ENCODE measurements around the gene LYRM1. TPM values are rescaled to one million over a fixed set of nuclear protein-coding genes. Genes with fewer than 3 reads are reported as not detected.

LYRM1 gene
- total RNA-seq, 1 experiment from 2014 or later: 67.3 TPM

GRCh38 chr16:20866801-20867200 is 33.8 kb upstream of the LYRM1 start:
- peak overlapping the region; percentile 99 for H3K27ac Mint-ChIP-seq (ENCODE audit: low read depth, unreplicated experiment)
- intact Hi-C loops (cut with micrococcal nuclease): no loop called here
- ChIA-PET CTCF (interaction anchor here (1.0 to 3.9 kb wide), 9 partner anchors 8 to 60 kb away, joined by 3 to 31 read pairs (median 5); partner anchors contain the start of genes DCUN1D3, ERI2, LYRM1 and REXO5), POLR2A (interaction anchor here (0.6 to 13.3 kb wide), 13 partner anchors 8 to 434 kb away, joined by 3 to 343 read pairs (median 12); partner anchors contain the start of genes DCUN1D3, LYRM1 and THUMPD1)
- BruUV-seq (replicated peaks): no TSS peak
- no peak for TF ChIP-seq CTCF (IDR thresholded peaks at IDR 0.05; ENCODE audit: unreplicated experiment)
- DNase-seq (ENCODE audit: unreplicated experiment): no peak
- peaks cover 63% of the 10 kb centered on the region for H3K4me1 Mint-ChIP-seq (ENCODE audit: insufficient read depth, unreplicated experiment)
- no peaks in the 10 kb centered on the region for H3K27me3 Mint-ChIP-seq (ENCODE audit: insufficient read depth, unreplicated experiment)
- peak overlapping the region; percentile 64 for H3K4me3 Mint-ChIP-seq (ENCODE audit: unreplicated experiment)
- peaks cover 32% of the 10 kb centered on the region for H3K36me3 Mint-ChIP-seq (ENCODE audit: insufficient read depth, unreplicated experiment)
- H3K9me3 Mint-ChIP-seq (ENCODE audit: unreplicated experiment): no peaks in the 10 kb centered on the region

- CTCF ChIA-PET: interaction anchor here (1.0 to 3.9 kb wide), 6 partner anchors 7 to 433 kb away, joined by 4 to 31 read pairs (median 8); partner anchors contain the start of genes DCUN1D3 and LYRM1
- BruUV-seq (replicated peaks): no TSS peak
- peak overlapping the region; percentile 64 for H3K4me3 Mint-ChIP-seq (ENCODE audit: unreplicated experiment)
- H3K27me3 Mint-ChIP-seq (ENCODE audit: insufficient read depth, unreplicated experiment): no peaks in the 10 kb centered on the region
- H3K9me3 Mint-ChIP-seq (ENCODE audit: unreplicated experiment): no peaks in the 10 kb centered on the region
- peak; percentile 49 for DNase-seq (ENCODE audit: unreplicated experiment)
- H3K36me3 Mint-ChIP-seq (ENCODE audit: insufficient read depth, unreplicated experiment): peaks cover 30% of the 10 kb centered on the region
- no peak for TF ChIP-seq CTCF (IDR thresholded peaks at IDR 0.05; ENCODE audit: unreplicated experiment)
- intact Hi-C loops (cut with micrococcal nuclease): no loop called here
- peak overlapping the region; percentile 99 for H3K27ac Mint-ChIP-seq (ENCODE audit: low read depth, unreplicated experiment)
- H3K4me1 Mint-ChIP-seq (ENCODE audit: insufficient read depth, unreplicated experiment): peaks cover 63% of the 10 kb centered on the region
- POLR2A ChIA-PET: interaction anchor here (0.7 to 13.3 kb wide), 8 partner anchors 12 to 433 kb away, joined by 3 to 343 read pairs (median 8); partner anchors contain the start of genes DCUN1D3 and LYRM1
Observed at GRCh38 chr16:20867585-20867984, 33.0 kb upstream of the LYRM1 start.

- intact Hi-C loops (cut with micrococcal nuclease): no loop called here
- peak overlapping the region; percentile 64 for H3K4me3 Mint-ChIP-seq (ENCODE audit: unreplicated experiment)
- H3K4me1 Mint-ChIP-seq (ENCODE audit: insufficient read depth, unreplicated experiment): peaks cover 65% of the 10 kb centered on the region
- ChIA-PET CTCF (interaction anchor here (0.5 to 3.9 kb wide), 5 partner anchors 10 to 685 kb away, joined by 4 to 31 read pairs (median 5); partner anchors contain the start of genes DCUN1D3 and LYRM1), POLR2A (interaction anchor here (0.6 to 13.3 kb wide), 10 partner anchors 10 to 1476 kb away, joined by 3 to 343 read pairs (median 6); partner anchors contain the start of genes DCUN1D3 and LYRM1)
- H3K27ac Mint-ChIP-seq (ENCODE audit: low read depth, unreplicated experiment): peak overlapping the region; percentile 99
- DNase-seq (ENCODE audit: unreplicated experiment): peak; percentile 83
- H3K9me3 Mint-ChIP-seq (ENCODE audit: unreplicated experiment): no peaks in the 10 kb centered on the region
- no peak for TF ChIP-seq CTCF (IDR thresholded peaks at IDR 0.05; ENCODE audit: unreplicated experiment)
- peaks cover 30% of the 10 kb centered on the region for H3K36me3 Mint-ChIP-seq (ENCODE audit: insufficient read depth, unreplicated experiment)
- H3K27me3 Mint-ChIP-seq (ENCODE audit: insufficient read depth, unreplicated experiment): no peaks in the 10 kb centered on the region
- BruUV-seq (replicated peaks): no TSS peak
Observed at GRCh38 chr16:20868890-20869289, 31.7 kb upstream of the LYRM1 start.

GRCh38 chr16:20870122-20870820 is 30.3 kb upstream of the LYRM1 start:
- TF ChIP-seq CTCF (IDR thresholded peaks at IDR 0.05; ENCODE audit: unreplicated experiment): no peak
- H3K27me3 Mint-ChIP-seq (ENCODE audit: insufficient read depth, unreplicated experiment): no peaks in the 10 kb centered on the region
- peaks cover 59% of the 10 kb centered on the region for H3K4me1 Mint-ChIP-seq (ENCODE audit: insufficient read depth, unreplicated experiment)
- H3K9me3 Mint-ChIP-seq (ENCODE audit: unreplicated experiment): no peaks in the 10 kb centered on the region
- DNase-seq (ENCODE audit: unreplicated experiment): no peak
- CTCF ChIA-PET: interaction anchor here (0.6 to 2.4 kb wide), 4 partner anchors 20 to 1690 kb away, joined by 3 to 12 read pairs (median 3); no protein-coding TSS in a partner anchor
- H3K36me3 Mint-ChIP-seq (ENCODE audit: insufficient read depth, unreplicated experiment): peaks cover 28% of the 10 kb centered on the region
- BruUV-seq (replicated peaks): no TSS peak
- H3K4me3 Mint-ChIP-seq (ENCODE audit: unreplicated experiment): no peak overlapping the region
- intact Hi-C loops (cut with micrococcal nuclease): no loop called here
- POLR2A ChIA-PET: interaction anchor here (2.8 to 13.3 kb wide), 3 partner anchors 9 to 31 kb away, joined by 11 to 343 read pairs (median 260); partner anchors contain the start of genes DCUN1D3 and LYRM1
- H3K27ac Mint-ChIP-seq (ENCODE audit: low read depth, unreplicated experiment): peak overlapping the region; percentile 23
